SK-N-SH (cell line): ENCODE data around the gene ZNF286A. TPM values are rescaled to one million over a fixed set of nuclear protein-coding genes. Genes with fewer than 3 reads are reported as not detected.

Experiments used
- CTCF ChIA-PET: fragments of 300-600, 350-600 bp; formaldehyde crosslinking; extraction: SDS; loops from one replicate; lab custom pipeline; 2021; lab: Yijun Ruan, JAX
- POLR2A ChIA-PET: fragments of 350-600 bp; sonication (Branson Sonifier 250); formaldehyde crosslinking; extraction: SDS; loops from one replicate; lab custom pipeline; 2020; ENCODE audit warnings: antibody characterized with exemption, inconsistent platforms; lab: Yijun Ruan, JAX
- DNase-seq: peaks from one replicate; pipeline ENCODE4 v3.0.0; 2012
- H2AFZ ChIP-seq: fragments of 200-600 bp; sonication (generic); 2 replicates; pipeline ENCODE4 v1.8.1; 2016; ENCODE audit warnings: antibody characterized with exemption, mild to moderate bottlenecking, low read depth
- H3F3A ChIP-seq: fragments of 200-600 bp; sonication (generic); replicated peaks from 2 replicates; pipeline ENCODE3; 2016; ENCODE audit warnings: antibody characterized with exemption, mild to moderate bottlenecking; ENCODE audit not compliant: insufficient read depth
- H3K27ac ChIP-seq, 2 experiments: fragments of 200-500 bp in 1 of 2; fragments of 200-600 bp in 1 of 2; sonication (Bioruptor generic) in 1 of 2; sonication (generic), shearing (Covaris generic) in 1 of 2; 2 replicates each; pipeline versions ENCODE4 v1.5.1 to v1.6.1; 2014 to 2016; ENCODE audit warnings: low read depth in 2 of 2, inconsistent platforms in 1 of 2, low read length in 1 of 2, mild to moderate bottlenecking in 1 of 2, mixed read lengths in 1 of 2
- H3K27me3 ChIP-seq: fragments of 200-600 bp; sonication (generic), shearing (Covaris generic); 2 replicates; pipeline ENCODE4 v1.6.1; 2016; ENCODE audit warnings: mixed run types; ENCODE audit not compliant: insufficient read depth
- H3K36me3 ChIP-seq, 2 experiments: fragments of 200-500 bp in 1 of 2; fragments of 200-600 bp in 1 of 2; sonication (Bioruptor generic) in 1 of 2; sonication (generic) in 1 of 2; replicated peaks in 1 of 2; 2 replicates each; pipeline versions ENCODE3 to v1.5.1; 2014 to 2016; ENCODE audit warnings: low read length in 1 of 2, mild to moderate bottlenecking in 1 of 2; ENCODE audit not compliant: insufficient read depth in 2 of 2, control insufficient read depth in 1 of 2
- H3K4me1 ChIP-seq, 2 experiments: fragments of 200-500 bp in 1 of 2; fragments of 200-600 bp in 1 of 2; sonication (Bioruptor generic) in 1 of 2; sonication (generic), shearing (Covaris generic) in 1 of 2; 2 replicates each; pipeline versions ENCODE4 v1.5.1 to v1.6.1; 2014 to 2016; ENCODE audit warnings: low read depth in 1 of 2, low read length in 1 of 2, mixed run types in 1 of 2; ENCODE audit not compliant: insufficient read depth in 2 of 2, control insufficient read depth in 1 of 2
- H3K4me2 ChIP-seq: fragments of 200-600 bp; sonication (generic), shearing (Covaris generic); 2 replicates; pipeline ENCODE4 v1.6.1; 2017; ENCODE audit warnings: mixed run types
- H3K4me3 ChIP-seq, 2 experiments: fragments of 200-500 bp in 1 of 2; fragments of 200-600 bp in 1 of 2; sonication (Bioruptor generic) in 1 of 2; sonication (generic), shearing (Covaris generic) in 1 of 2; 2 replicates each; pipeline versions ENCODE4 v1.5.1 to v1.8.1; 2014 to 2016; ENCODE audit warnings: low read depth in 2 of 2, inconsistent platforms in 1 of 2, low read length in 1 of 2, mild to moderate bottlenecking in 1 of 2, mixed read lengths in 1 of 2, moderate library complexity in 1 of 2
- H3K79me2 ChIP-seq: fragments of 200-600 bp; sonication (generic); 2 replicates; pipeline ENCODE4 v1.8.1; 2017; ENCODE audit warnings: mild to moderate bottlenecking; ENCODE audit not compliant: insufficient read depth
- H3K9ac ChIP-seq: fragments of 200-600 bp; sonication (generic); 2 replicates; pipeline ENCODE4 v1.6.1; 2017; ENCODE audit warnings: mixed run types
- H3K9me2 ChIP-seq: fragments of 200-600 bp; sonication (generic); 2 replicates; pipeline ENCODE4 v1.6.1; 2017; ENCODE audit warnings: mixed run types
- H3K9me3 ChIP-seq: fragments of 200-600 bp; sonication (generic); 2 replicates; pipeline ENCODE4 v1.6.1; 2017; ENCODE audit warnings: mixed run types, mild to moderate bottlenecking, moderate library complexity
- H4K20me1 ChIP-seq: fragments of 200-600 bp; sonication (generic); 2 replicates; pipeline ENCODE4 v1.6.1; 2017; ENCODE audit warnings: mild to moderate bottlenecking, mixed run types; ENCODE audit not compliant: insufficient read depth
- CHD2 ChIP-seq: fragments of 150-350 bp; IDR thresholded peaks from 2 replicates; pipeline ENCODE4 v1.6.1; 2018; ENCODE audit warnings: low read length; ENCODE audit not compliant: partially characterized antibody
- EZH2phosphoT487 ChIP-seq: fragments of 200-600 bp; sonication (generic); IDR thresholded peaks from 2 replicates; pipeline ENCODE4 v1.6.1; 2017; ENCODE audit warnings: low read depth, mixed run types, mild to moderate bottlenecking, antibody characterized with exemption, moderate library complexity, borderline replicate concordance
- FOSL2 ChIP-seq: IDR thresholded peaks from 2 replicates; pipeline ENCODE4 v1.4.0; 2012; ENCODE audit warnings: low read depth, mild to moderate bottlenecking, moderate library complexity, borderline replicate concordance
- GABPA ChIP-seq: IDR thresholded peaks from 2 replicates; pipeline ENCODE4 v1.4.0; 2012; ENCODE audit warnings: low read depth, mild to moderate bottlenecking
- NRF1 ChIP-seq: IDR thresholded peaks from 2 replicates; pipeline ENCODE4 v1.6.1; 2012; ENCODE audit warnings: low read depth, mild to moderate bottlenecking, low read length
- RCOR1 ChIP-seq: fragments of 150-350 bp; IDR thresholded peaks from 2 replicates; pipeline ENCODE4 v1.6.1; 2017; ENCODE audit warnings: antibody characterized with exemption, low read length
- SIN3A ChIP-seq: IDR thresholded peaks from 2 replicates; pipeline ENCODE4 v1.6.1; 2012; ENCODE audit warnings: low read depth, mild to moderate bottlenecking, low read length, moderate library complexity, borderline replicate concordance
- TCF12 ChIP-seq: IDR thresholded peaks from 2 replicates; pipeline ENCODE4 v1.4.0; 2012
- YY1 ChIP-seq: IDR thresholded peaks from 2 replicates; pipeline ENCODE4 v1.4.0; 2012; ENCODE audit warnings: low read depth, mild to moderate bottlenecking
- WGBS: methylation state at CpG from one replicate; pipeline ENCODE4 v1.1.6; 2017; ENCODE audit warnings: low lambda C conversion rate; 5-methylcytosine and 5-hydroxymethylcytosine counted together
- polyA plus RNA-seq, 3 experiments: library from polyadenylated mRNA; depleted of rRNA; stranded (reverse); fragments of >200 nt; gene quantifications; 2 replicates each; pipeline ENCODE4 v1.2.3, GENCODE V29; 2012
- TF ChIP-seq, protein P1 (sequence below): fragments of 150-350 bp; IDR thresholded peaks from 2 replicates; pipeline ENCODE4 v1.6.1; 2017; ENCODE audit warnings: antibody characterized with exemption, low read length, low read depth, borderline replicate concordance
- TF ChIP-seq, protein P2 (sequence below): IDR thresholded peaks from 2 replicates; pipeline ENCODE4 v1.4.0; 2012; ENCODE audit warnings: low read depth, borderline replicate concordance
- TF ChIP-seq, protein P3 (sequence below): fragments of 200-600 bp; sonication (generic); IDR thresholded peaks from 2 replicates; pipeline ENCODE4 v1.6.1; 2017; ENCODE audit warnings: antibody characterized with exemption, mild to moderate bottlenecking, moderate library complexity

The ZNF286A gene
- polyA plus RNA-seq, 1 of the 3 experiments (the other 2 are of a cell fraction) = 16.5 TPM

DNA sequence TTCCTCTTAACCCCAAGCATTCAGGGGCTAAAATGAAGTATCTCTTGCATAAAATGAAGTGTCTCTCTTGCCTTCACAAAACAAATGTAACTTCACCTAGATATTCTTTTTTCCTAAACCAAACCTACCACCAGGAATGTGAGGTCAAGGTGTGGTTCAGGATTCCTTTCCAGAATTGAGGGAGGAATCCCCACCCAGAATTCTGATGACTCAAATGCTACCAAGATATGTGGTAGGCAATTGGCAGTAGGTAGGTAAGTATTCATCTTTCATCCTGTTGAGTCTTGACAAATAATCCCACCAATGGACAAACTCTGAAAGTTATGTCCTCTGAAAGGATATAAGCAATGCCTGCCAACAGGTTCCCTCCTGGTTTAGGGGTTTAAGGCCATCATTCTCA lies 41.7 kb upstream of the ZNF286A start:
- Histone ChIP-seq H3K27me3 (no peaks in the 10 kb centered on the region), H3K9me2 (no peaks in the 10 kb centered on the region), H3K36me3 (peaks cover 3 to 18% of the 10 kb centered on the region in 2 experiments), H3K9me3 (no peaks in the 10 kb centered on the region), H3K4me2 (no peak overlapping the region), H3K79me2 (no peaks in the 10 kb centered on the region), H3K4me3 (no peak overlapping the region), H3K27ac (no peak overlapping the region), H4K20me1 (no peaks in the 10 kb centered on the region), H2AFZ (no peak overlapping the region), H3F3A (no peaks in the 10 kb centered on the region), H3K4me1 (peaks cover 0 to 9% of the 10 kb centered on the region in 2 experiments; a peak in 1 of 4 replicates), H3K9ac (no peak overlapping the region)
- ChIA-PET CTCF (interaction anchor here (1.0 kb wide), 1 partner anchor 8 kb away, joined by 3 read pairs; no protein-coding TSS in a partner anchor), POLR2A (no interaction called here)
- no peak for DNase-seq
- TF ChIP-seq TCF12 (no peak), SIN3A (no peak), EZH2phosphoT487 (no peak), GABPA (no peak), NRF1 (no peak), YY1 (no peak), CHD2 (no peak)
- TF ChIP-seq, protein P1, sequence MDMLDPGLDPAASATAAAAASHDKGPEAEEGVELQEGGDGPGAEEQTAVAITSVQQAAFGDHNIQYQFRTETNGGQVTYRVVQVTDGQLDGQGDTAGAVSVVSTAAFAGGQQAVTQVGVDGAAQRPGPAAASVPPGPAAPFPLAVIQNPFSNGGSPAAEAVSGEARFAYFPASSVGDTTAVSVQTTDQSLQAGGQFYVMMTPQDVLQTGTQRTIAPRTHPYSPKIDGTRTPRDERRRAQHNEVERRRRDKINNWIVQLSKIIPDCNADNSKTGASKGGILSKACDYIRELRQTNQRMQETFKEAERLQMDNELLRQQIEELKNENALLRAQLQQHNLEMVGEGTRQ = no peak
- TF ChIP-seq, protein P2, sequence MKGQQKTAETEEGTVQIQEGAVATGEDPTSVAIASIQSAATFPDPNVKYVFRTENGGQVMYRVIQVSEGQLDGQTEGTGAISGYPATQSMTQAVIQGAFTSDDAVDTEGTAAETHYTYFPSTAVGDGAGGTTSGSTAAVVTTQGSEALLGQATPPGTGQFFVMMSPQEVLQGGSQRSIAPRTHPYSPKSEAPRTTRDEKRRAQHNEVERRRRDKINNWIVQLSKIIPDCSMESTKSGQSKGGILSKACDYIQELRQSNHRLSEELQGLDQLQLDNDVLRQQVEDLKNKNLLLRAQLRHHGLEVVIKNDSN = no peak
- TF ChIP-seq, protein P3, sequence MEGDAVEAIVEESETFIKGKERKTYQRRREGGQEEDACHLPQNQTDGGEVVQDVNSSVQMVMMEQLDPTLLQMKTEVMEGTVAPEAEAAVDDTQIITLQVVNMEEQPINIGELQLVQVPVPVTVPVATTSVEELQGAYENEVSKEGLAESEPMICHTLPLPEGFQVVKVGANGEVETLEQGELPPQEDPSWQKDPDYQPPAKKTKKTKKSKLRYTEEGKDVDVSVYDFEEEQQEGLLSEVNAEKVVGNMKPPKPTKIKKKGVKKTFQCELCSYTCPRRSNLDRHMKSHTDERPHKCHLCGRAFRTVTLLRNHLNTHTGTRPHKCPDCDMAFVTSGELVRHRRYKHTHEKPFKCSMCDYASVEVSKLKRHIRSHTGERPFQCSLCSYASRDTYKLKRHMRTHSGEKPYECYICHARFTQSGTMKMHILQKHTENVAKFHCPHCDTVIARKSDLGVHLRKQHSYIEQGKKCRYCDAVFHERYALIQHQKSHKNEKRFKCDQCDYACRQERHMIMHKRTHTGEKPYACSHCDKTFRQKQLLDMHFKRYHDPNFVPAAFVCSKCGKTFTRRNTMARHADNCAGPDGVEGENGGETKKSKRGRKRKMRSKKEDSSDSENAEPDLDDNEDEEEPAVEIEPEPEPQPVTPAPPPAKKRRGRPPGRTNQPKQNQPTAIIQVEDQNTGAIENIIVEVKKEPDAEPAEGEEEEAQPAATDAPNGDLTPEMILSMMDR = no peak

DNA sequence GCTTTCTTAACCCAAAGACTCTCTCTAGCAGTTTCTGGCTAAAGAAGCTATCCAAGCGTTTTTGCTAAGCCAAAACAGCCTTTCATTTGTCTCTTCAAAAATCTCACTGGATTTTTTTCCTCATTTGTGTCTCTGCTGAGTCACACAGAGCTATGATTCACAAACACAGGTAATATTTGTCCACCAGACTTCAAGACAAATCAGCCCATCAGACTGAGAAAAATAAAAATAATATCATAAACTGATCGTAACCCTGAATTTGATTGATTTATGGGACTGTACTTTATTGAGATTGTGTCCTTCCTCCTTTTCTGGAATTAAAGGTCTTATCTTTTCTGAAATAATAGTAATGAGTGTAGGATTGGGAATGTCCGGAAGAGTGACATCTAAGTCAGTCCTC lies 41.3 kb upstream of the ZNF286A start:
- peaks cover 3 to 21% of the 10 kb centered on the region in 2 experiments for H3K36me3 ChIP-seq
- H3K4me2 ChIP-seq = no peak overlapping the region
- no peaks in the 10 kb centered on the region for H3K27me3 ChIP-seq
- peaks cover 0 to 9% of the 10 kb centered on the region in 2 experiments; a peak in 1 of 4 replicates for H3K4me1 ChIP-seq
- no peaks in the 10 kb centered on the region for H3K9me2 ChIP-seq
- no peak overlapping the region for H3K27ac ChIP-seq
- POLR2A ChIA-PET = no interaction called here
- TF ChIP-seq RCOR1 (no peak), FOSL2 (peak; percentile 6; the same call in 1 of the 2 replicates)
- no peaks in the 10 kb centered on the region for H3F3A ChIP-seq
- H3K9me3 ChIP-seq = no peaks in the 10 kb centered on the region
- WGBS = 86% methylated on average over 3 of the region's 3 CpGs
- no peaks in the 10 kb centered on the region for H4K20me1 ChIP-seq
- CTCF ChIA-PET = interaction anchor here (1.0 kb wide), 1 partner anchor 9 kb away, joined by 3 read pairs; no protein-coding TSS in a partner anchor
- H3K79me2 ChIP-seq = no peaks in the 10 kb centered on the region
- no peak overlapping the region for H2AFZ ChIP-seq
- no peak for DNase-seq
- no peak overlapping the region for H3K4me3 ChIP-seq
- no peak overlapping the region for H3K9ac ChIP-seq
